GM19023 (cell line): Measurements from ENCODE around the gene PSMC2.

Source experiments
- ATAC-seq: cut with Tn5 transposase; IDR thresholded peaks from one replicate; pipeline ENCODE4 v1.9.1; 2021; ENCODE audit warnings: mild to moderate bottlenecking, moderate library complexity; ENCODE audit not compliant: unreplicated experiment

PSMC2 gene

DNA sequence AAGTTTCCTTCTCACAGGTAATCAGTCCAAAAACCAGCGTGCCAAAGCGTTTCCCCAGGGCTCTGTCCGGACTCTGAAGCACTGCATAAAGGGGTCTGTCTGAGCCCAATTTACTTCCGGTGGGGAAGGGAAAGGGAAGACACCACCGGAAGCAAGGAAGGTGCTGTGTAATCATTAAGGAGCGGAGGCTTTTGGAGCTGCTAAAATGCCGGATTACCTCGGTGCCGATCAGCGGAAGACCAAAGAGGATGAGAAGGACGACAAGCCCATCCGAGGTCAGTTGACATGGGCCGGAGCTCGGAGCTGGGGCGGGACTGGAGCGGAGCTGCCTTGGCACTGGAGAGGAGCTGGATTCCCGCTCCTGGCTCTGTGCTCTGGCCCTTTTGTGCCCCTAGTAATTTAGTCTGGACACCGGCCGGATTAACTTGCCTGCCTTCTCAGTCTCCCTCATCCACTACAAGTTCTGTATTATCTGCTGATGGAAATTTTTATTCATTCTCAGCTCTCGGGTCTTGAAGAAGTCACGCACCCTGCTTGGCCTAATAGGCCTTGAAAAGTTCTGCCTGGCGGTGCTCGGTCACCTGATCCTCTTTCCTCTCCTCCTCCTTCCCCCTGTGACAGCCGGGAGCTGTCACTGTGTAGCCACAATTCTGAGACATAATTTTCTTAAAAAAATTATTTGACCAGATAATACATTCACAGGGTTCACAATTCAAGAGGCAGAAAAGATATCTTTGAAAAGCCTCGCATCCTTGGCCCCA is at the start of gene PSMC2:
Gene PSMC2, plus strand, starts transcription at position 137 of the 761 bp plus-strand sequence. Its CDS starts 69 bp downstream, at position 206.
- peak; percentile 72 for ATAC-seq

GRCh38 chr7:103297837-103298179 is 49.6 kb upstream of the PSMC2 start:
- no peak for ATAC-seq

- ATAC-seq, result no peak
Measured at GRCh38 chr7:103299660-103300059, 47.8 kb upstream of the PSMC2 start.

GRCh38 chr7:103301441-103301840 is 46.0 kb upstream of the PSMC2 start:
- ATAC-seq, result no peak

DNA sequence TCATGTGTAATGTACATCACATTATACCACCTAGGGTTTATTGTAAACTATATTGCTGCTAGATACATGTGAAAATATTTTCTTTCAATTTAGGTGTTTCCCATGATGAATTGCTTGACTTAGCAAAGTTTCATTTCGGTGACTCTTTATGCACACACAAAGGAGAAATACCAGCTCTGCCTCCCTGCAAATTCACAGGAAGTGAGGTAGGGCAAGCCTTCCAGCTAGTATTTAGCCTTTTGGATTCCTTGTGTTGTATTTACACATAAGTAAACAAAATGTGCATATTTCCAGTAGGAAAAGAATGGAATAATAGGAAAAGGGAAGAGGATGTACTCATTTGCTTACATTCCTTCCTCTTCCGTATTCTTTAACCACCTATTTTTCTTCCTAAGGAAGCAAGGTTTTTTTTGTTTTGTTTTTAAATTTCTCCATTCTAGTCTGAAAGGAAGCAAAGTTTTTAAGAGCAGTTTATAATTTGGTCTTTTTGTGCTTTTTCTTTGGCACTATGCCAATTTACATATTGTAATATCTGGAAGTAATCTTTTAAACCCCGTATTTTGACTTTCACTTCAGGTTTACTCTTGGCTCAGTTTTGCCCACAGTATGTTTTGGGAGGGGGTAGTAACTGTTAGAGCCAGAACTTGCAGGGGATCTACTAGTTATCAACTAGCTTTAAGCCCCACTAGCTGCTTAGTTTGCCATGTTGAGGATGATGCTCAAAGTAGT is 39.8 kb upstream of the PSMC2 start:
- no peak for ATAC-seq

GRCh38 chr7:103314852-103315251 is 32.6 kb upstream of the PSMC2 start:
- no peak for ATAC-seq

DNA sequence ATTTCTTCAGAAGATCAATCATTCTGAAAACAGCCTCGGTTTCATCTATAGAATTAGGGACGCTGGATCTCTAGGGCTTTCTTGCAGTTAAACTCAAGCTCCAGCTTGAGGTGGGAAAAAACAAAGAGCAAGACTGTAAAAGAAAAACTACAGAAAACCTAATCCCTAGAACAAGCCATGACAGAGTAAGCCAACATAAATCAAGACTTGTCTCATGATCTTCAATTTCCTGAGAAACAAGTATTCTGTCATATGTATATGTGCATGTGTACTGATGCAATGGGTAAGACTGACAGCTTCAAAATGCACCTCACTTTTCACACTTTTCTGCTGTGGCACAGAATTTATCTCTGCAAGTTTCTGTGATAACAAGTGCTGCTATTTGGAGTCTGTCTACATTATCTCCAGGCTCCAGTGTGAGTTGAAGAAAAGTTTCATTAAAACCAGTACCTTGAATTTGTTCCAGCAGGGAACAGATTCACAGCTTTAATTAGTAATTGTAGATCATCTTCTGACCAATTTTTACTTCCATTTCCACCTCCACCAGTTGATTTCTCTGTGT is 31.0 kb upstream of the PSMC2 start:
- ATAC-seq, result no peak

- no peak for ATAC-seq
Measured at GRCh38 chr7:103317009-103317408, 30.4 kb upstream of the PSMC2 start.

DNA sequence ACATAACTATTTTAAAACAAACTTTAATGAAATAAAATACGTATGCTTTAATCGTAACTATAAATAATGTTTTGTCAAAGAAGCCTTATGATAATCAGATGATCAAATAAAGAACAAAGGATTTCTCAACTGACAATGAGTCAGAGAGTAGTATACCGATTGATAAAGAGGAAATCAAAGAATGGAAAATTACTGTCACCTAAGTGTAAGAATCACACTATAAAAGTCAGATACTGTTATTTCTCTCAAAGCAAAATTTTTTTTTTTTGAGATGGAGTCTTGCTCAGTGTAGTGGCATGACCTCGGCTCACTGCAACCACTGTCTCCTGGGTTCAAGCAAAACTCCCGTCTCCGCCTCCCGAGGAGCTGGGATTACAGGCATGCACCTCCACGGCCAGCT is 21.7 kb upstream of the PSMC2 start:
- no peak for ATAC-seq

DNA sequence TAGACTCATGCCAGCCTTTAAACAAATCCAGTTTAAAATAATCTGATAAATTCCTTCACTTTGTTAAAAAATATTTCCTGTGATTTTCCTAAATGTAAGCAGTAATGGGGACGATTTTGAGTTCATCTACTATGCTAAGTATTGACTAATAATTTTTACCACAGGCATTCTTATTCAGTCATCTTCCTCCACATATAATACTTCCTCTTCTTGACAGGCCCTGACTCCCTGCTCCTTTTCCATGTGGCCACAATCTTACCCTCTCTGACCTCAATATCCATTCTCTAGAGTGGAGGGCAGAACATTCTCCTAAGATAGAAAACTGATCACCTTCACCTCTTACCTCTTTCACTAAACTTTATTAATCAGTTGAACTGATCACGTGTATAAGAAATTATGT is 10.7 kb upstream of the PSMC2 start:
- ATAC-seq, result no peak

DNA sequence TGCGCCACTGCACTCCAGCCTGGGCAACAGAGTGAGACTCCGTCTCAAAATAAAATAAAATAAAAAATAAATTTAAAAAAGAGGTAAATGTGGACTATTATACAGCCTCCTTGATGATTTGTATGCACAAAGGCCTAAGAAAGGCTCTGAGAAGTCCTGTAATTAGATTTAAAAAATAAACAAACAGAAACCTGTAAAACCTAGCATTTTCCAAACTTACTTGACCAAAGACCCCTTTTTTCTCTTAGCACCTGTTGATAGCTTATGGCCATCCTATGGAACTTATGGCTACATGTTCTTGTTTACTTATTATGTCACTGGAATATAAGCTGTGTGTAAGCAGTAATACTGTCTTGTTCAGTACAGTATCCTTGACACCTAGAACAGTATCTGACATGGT is 8.6 kb upstream of the PSMC2 start:
- no peak for ATAC-seq

DNA sequence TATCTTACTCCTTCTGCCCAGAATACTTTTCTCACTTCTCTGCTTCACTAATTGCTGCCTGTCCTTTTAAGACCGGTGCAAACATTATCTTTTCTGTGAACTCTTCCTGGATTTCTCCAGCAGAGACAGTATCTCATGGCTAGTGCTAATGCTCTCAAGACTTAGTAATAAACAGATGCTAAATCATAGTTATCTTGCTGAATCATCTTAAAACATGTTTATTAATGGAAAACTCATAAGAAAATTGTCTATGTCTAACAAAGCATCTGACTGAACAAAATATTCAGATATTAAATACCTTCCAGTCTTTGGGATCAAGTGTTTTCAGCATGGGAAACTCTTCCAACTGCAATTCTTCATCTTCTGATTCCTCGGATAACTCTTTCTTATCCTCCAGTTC is 6.0 kb upstream of the PSMC2 start:
- no peak for ATAC-seq

DNA sequence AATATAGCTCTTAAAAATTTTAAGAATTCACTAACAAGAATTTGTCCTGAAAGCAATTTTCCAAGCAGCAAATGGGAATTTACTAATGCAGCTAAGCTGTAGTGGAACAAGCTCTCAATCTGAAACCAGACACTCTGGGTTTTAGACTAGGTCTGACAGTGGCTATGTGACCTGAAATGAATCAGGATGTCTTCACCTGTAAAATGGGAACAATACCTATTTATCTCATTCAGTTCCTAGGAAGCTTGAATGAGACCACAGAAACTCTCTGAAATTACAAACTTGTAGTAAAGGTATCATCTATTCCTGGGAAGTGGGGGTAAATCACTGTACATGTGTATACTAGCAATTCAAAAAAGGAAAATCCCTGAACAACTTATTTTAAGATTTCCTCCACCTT is 4.1 kb upstream of the PSMC2 start:
- no peak for ATAC-seq

DNA sequence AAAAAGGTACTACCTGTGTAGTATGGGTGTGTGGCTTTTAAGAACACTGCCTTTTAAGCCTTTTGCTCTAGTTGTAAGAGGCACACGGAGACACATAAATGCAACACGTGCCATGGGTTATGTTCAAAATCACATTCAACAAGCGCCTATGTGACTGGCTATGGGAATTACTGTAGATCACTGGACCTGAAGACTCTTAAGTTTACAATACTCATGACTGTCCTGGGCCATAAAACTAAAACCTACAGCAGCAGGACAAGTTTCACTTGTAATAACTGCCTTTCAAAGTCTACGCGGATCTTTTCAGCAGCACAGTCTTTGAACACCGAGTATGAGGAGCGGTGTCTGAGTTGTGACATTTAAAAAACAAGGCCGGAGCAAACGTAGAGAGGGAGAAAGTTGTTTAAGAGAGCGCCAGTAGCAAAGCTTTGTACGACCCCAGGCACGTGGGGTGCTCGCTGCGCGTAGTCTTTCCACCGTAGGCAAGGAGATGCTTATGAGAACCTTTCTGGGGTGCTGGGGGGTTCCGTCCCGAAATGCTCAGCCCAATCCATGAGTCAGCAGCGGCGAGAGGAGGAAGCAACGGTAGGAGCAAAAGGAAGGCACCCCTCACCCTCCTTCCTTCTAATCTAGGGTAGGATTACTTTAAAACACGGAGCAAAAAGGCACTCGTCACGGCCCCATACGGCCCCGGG is 3.5 kb upstream of the PSMC2 start:
- ATAC-seq, result peak; percentile 15

- peak; percentile 83 for ATAC-seq
Measured at GRCh38 chr7:103344453-103345149, 2.8 kb upstream of the PSMC2 start, which contains the start of gene DNAJC2. DNAJC2 (minus strand) TSS chr7:103344767; CDS start chr7:103344622, 145 bp downstream.

- ATAC-seq, result no peak
Measured at GRCh38 chr7:103346396-103346795, 1.0 kb upstream of the PSMC2 start.

DNA sequence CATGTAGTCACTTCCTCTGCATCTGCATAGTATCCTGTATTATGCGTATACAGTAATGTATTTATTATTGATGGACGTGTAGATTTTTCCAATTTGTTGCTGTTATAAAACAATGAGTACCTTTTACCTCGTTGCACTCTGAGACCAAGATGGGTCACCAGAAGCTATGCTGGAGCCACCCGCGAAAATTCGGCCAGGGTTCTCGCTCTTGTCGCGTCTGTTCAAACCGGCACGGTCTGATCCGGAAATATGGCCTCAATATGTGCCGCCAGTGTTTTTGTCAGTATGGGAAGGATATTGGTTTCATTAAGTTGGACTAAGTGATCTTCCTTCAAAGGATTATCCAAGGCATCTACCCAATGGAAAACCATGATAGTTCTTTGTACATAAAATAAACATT is 1.0 kb downstream of the PSMC2 start:
- ATAC-seq, result no peak

DNA sequence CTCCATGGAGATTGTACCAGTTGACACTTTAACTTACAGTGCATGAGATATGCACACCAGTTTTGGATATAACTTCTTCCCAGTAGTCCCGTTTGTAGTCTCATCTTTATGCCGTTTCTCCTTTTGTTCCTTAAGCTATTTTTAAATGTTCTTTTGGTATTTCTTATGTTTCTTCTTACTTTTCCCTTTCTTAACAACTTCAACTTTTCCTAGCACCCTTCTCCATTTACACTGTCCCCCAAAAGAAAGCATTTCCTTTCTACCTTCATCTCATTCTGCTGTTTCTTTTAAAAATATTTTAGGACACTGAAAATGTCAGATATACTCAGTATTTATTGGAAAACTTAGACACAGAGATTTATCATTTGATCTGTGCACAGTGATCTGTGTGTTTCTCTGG is 1.5 kb downstream of the PSMC2 start:
- no peak for ATAC-seq

DNA sequence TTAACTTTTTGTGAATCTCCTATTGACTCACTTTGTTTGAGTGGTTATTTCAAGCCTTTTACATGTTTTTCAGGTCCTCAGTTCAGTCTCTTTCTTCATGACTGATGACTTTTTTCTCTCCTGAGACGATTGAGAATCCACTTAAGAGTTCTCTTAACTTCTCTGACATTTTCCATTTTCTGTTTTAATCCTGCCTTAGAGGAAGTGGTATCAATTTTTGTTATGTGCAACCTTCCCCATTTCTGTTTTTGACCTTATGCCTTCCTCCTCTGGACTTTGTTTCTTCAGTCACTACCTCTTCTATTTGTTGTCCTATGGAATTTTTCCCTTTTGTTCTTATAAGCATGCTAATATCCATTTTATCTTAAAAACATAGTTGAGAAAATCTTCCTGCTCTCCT is 2.4 kb downstream of the PSMC2 start:
- ATAC-seq, result no peak

GRCh38 chr7:103369432-103369831 is 22.0 kb downstream of the PSMC2 start:
- ATAC-seq, result no peak
